Measurements from ENCODE around the gene ZNF276. TPM values are rescaled to one million over a fixed set of nuclear protein-coding genes. Genes with fewer than 3 reads are reported as not detected.
A peak's percentile ranks its signal among the peaks of the same experiment; 100 is the strongest.

The ZNF276 gene
- total RNA-seq, 8 experiments from 2014 or later = 10.5 to 61.0 (median 16.0) TPM

DNA sequence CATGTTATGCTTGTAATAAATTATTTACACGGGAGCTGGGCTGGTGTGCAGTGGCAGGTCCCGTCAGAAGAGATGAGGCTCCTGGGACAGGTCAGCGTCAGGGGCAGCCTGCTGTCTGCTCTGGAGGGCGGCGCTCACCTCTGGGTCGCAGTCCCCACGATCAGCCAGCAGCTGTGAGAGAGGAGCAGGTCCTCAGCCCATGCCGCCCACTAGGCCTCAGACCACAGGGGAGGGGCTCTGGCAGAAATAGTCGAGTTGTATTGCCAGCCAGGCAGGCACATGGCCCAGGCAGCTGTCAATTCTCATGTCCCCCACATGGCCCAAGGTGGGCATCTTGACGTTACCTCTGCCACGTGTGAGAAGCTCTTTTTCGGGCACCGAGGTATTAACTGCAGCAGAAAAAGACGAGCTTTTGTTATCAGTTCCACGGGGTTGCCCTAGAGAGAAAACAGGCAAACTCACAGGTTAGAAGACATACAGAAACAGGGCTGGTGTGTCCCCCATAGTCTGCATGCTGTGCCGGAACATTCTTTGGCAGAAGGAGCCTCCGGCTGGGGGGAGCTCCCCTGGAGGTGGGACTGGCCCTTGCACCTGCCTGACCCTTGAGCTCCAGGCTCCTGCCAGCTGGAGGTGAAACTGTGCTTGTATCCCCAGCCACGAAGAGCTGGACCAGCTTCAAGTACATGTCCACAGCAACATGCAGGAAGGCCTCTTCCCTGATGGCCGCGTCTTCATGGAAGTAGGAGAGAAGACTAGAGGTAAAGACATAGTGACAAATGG, 17.4 kb downstream of the ZNF276 start:
- Histone ChIP-seq H3K4me1 (replicated peaks in 1 of 2) (no peaks in the 10 kb centered on the region), H3K4me3 (no peak overlapping the region), H3K27ac (peak overlapping the region in 1 of 2 donors; percentile 23)
- WGBS, 10 experiments = 69 to 91% (median 85%) methylated on average over 2 to 9 of the region's 20 CpGs; no CpG with 5 or more reads in 2 of the 10 experiments
- peak in 4 of 8 experiments; percentile 18 to 45 (median 33) for ATAC-seq (replicated peaks in 6 of 8)
- in situ Hi-C loops (cut with MboI; ENCODE audit: low pct_unique_long_range_greater_than_20kb in 2 of 9, low sequenced_read_pairs in 9 of 9, unreplicated experiment in 9 of 9) = no loop called here

- H3K27ac ChIP-seq = no peak overlapping the region
- peak in 4 of 8 experiments; percentile 12 to 35 (median 20) for ATAC-seq (replicated peaks in 6 of 8)
- H3K4me3 ChIP-seq = no peak overlapping the region
- in situ Hi-C loops (cut with MboI; ENCODE audit: low pct_unique_long_range_greater_than_20kb in 2 of 9, low sequenced_read_pairs in 9 of 9, unreplicated experiment in 9 of 9) = no loop called here
- no peaks in the 10 kb centered on the region for H3K4me1 ChIP-seq (replicated peaks in 1 of 2)
- WGBS, 10 experiments = 20 to 100% methylated on average over 1 of the region's 9 CpGs; no CpG with 5 or more reads in 8 of the 10 experiments
These were observed 18.0 kb downstream of the ZNF276 start for GRCh38 chr16:89739383-89739782.

DNA sequence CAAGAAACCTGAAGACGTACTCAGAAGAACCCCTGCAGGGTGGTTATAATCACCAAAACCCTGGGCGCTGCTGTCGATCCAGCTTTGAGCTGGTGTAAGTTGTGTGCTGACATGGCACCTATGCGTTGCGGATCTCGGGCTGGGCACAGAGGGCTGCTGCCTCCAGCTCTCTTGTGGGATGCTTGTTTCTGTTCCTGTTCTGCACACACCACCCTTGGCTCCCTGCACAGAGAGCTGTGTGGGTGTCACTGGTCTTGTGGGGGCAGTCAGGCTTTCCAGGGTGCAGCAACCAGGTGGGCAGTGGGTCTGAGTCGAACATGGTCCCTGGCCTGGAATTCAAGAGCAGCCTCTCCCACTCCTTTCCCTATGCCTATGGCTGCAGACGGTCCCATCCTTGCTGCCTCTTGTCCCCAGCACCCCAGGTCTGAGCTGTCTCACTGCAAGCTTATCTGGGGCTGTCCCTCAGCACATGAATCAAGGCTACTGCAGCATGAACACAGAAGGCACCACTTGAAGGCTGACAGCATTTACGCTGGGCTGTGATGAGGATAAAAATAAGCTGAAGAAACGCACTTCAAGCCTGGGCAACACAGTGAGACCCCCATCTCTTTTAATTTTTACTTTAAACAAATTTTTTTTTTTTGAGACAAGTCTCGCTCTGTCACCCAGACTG, 20.1 kb downstream of the ZNF276 start:
- ATAC-seq (replicated peaks in 6 of 8) = peak in 3 of 8 experiments; percentile 10 to 13 (median 11)
- Histone ChIP-seq H3K27ac (no peak overlapping the region), H3K4me1 (replicated peaks in 1 of 2) (no peaks in the 10 kb centered on the region), H3K4me3 (no peak overlapping the region)
- WGBS, 10 experiments = 61 to 100% (median 93%) methylated on average over 1 to 6 of the region's 11 CpGs; no CpG with 5 or more reads in 1 of the 10 experiments
- in situ Hi-C loops (cut with MboI; ENCODE audit: low pct_unique_long_range_greater_than_20kb in 2 of 9, low sequenced_read_pairs in 9 of 9, unreplicated experiment in 9 of 9) = no loop called here

DNA sequence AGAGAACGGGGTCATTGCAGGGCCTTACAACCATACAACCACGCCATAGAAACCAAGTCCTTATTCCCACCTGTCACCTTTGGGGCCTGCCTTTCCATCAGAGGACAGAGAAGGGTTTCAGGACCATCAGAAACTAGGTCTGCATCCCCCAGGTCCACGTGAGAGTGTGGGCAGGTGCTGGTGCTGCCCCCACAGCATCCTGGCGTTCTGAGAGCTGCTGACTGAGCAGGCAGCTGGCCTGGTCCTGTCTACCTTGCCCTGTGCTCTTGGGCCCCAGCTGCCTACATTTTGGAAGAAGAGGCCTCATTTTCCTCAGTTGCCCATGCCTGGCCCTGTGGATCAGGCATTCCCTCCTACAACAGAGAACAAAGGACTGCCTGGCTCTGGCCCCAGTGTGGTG, 21.6 kb downstream of the ZNF276 start:
- Histone ChIP-seq H3K4me3 (no peak overlapping the region), H3K4me1 (replicated peaks in 1 of 2) (no peaks in the 10 kb centered on the region), H3K27ac (no peak overlapping the region)
- in situ Hi-C loops (cut with MboI; ENCODE audit: low pct_unique_long_range_greater_than_20kb in 2 of 9, low sequenced_read_pairs in 9 of 9, unreplicated experiment in 9 of 9) = no loop called here
- 29 to 100% (median 100%) methylated on average over 1 to 4 of the region's 4 CpGs; no CpG with 5 or more reads in 3 of the 10 experiments for WGBS, 10 experiments
- ATAC-seq (replicated peaks in 6 of 8) = no peak

- Histone ChIP-seq H3K27ac (no peak overlapping the region), H3K4me3 (no peak overlapping the region), H3K4me1 (replicated peaks in 1 of 2) (no peaks in the 10 kb centered on the region)
- peak in 2 of 8 experiments; percentile 12 to 13 for ATAC-seq (replicated peaks in 6 of 8)
- WGBS, 10 experiments = 87 to 100% (median 93%) methylated on average over 1 to 7 of the region's 16 CpGs; no CpG with 5 or more reads in 5 of the 10 experiments
- in situ Hi-C loops (cut with MboI; ENCODE audit: low pct_unique_long_range_greater_than_20kb in 2 of 9, low sequenced_read_pairs in 9 of 9, unreplicated experiment in 9 of 9) = no loop called here
These were observed 23.5 kb downstream of the ZNF276 start for GRCh38 chr16:89744813-89745212.

DNA sequence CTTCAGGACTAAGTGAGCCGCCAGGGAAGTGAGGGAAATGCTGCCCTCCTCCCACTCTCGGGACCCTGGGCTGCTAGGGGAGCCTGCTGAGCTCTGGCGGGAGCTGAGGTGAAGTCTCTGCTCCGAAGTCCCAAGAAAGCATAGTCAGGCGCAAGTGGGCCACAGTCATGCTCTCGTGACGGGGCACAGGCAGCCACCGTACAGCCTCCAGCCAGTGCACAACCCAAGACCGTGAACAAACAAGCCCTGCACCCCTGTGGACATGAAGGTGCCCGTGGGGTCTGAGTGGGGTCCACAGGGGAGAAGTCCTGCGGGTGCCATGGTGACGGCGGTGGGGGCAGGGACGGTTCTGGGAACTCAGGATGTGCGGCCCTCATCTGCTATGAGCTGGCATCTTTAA, 24.7 kb downstream of the ZNF276 start:
- ATAC-seq (replicated peaks in 6 of 8) = peak in 1 of 8 experiments; percentile 18
- H3K4me3 ChIP-seq = no peak overlapping the region
- in situ Hi-C loops (cut with MboI; ENCODE audit: low pct_unique_long_range_greater_than_20kb in 2 of 9, low sequenced_read_pairs in 9 of 9, unreplicated experiment in 9 of 9) = no loop called here
- no peaks in the 10 kb centered on the region for H3K4me1 ChIP-seq (replicated peaks in 1 of 2)
- 80 to 100% (median 97%) methylated on average over 1 to 7 of the region's 15 CpGs; no CpG with 5 or more reads in 6 of the 10 experiments for WGBS, 10 experiments
- H3K27ac ChIP-seq = no peak overlapping the region

DNA sequence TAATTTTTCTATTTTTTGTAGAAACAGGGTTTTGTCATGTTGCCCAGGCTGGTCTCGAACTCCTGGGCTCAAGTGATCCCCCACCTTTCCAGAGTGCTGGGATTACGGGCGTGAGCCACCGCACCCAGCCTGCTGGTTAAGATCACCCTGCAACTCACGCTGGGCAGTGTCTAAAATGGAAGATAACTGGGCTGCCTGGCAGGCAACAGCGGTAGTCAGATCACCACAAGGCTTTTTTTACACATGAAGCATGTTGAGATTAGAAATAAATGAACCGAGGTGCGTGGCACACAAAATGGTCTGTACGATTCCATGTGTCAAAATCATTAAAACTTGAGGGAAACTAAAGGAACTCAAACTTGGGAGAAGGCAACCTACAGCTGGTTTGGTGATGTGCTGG, 26.7 kb downstream of the ZNF276 start:
- in situ Hi-C loops (cut with MboI; ENCODE audit: low pct_unique_long_range_greater_than_20kb in 2 of 9, low sequenced_read_pairs in 9 of 9, unreplicated experiment in 9 of 9) = no loop called here
- Histone ChIP-seq H3K4me3 (no peak overlapping the region), H3K4me1 (replicated peaks in 1 of 2) (no peaks in the 10 kb centered on the region), H3K27ac (no peak overlapping the region)
- WGBS, 10 experiments = 80 to 100% (median 95%) methylated on average over 1 to 6 of the region's 9 CpGs; no CpG with 5 or more reads in 1 of the 10 experiments
- ATAC-seq (replicated peaks in 6 of 8) = no peak

GRCh38 chr16:89748921-89749320, 27.6 kb downstream of the ZNF276 start:
- Histone ChIP-seq H3K4me3 (no peak overlapping the region), H3K27ac (no peak overlapping the region), H3K4me1 (replicated peaks in 1 of 2) (no peaks in the 10 kb centered on the region)
- WGBS, 10 experiments = 93 to 100% (median 98%) methylated on average over 1 to 10 of the region's 11 CpGs; no CpG with 5 or more reads in 4 of the 10 experiments
- ATAC-seq (replicated peaks in 6 of 8) = no peak
- in situ Hi-C loops (cut with MboI; ENCODE audit: low pct_unique_long_range_greater_than_20kb in 2 of 9, low sequenced_read_pairs in 9 of 9, unreplicated experiment in 9 of 9) = no loop called here

DNA sequence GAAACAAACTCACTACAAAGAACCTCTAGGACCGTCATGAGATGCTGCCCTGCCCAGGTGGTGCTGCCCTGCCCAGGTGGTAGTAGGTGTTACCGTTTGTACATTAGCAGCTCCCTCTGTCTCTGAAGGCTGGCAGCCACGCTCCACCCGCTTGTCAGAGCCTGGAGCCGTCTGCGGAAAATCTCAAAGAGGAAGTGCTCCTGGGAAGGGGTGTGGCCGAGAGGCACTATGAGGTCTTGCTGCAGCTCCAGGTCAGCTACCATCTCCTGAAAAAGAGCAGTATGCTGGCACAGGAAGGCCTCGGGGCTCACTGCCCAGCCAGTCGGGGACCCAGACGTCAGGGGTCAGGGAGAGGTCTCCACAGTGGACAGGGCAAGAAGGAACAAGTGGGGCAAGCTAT, 28.3 kb downstream of the ZNF276 start:
- in situ Hi-C loops (cut with MboI; ENCODE audit: low pct_unique_long_range_greater_than_20kb in 2 of 9, low sequenced_read_pairs in 9 of 9, unreplicated experiment in 9 of 9) = loop anchor here in 1 of 9 experiments (10.0 kb wide), 1 partner anchor 115 kb away; no protein-coding TSS in a partner anchor
- Histone ChIP-seq H3K27ac (no peak overlapping the region), H3K4me3 (no peak overlapping the region), H3K4me1 (replicated peaks in 1 of 2) (no peaks in the 10 kb centered on the region)
- 52 to 100% (median 88%) methylated on average over 1 to 6 of the region's 10 CpGs; no CpG with 5 or more reads in 5 of the 10 experiments for WGBS, 10 experiments
- peak in 1 of 8 experiments; percentile 31 for ATAC-seq (replicated peaks in 6 of 8)

DNA sequence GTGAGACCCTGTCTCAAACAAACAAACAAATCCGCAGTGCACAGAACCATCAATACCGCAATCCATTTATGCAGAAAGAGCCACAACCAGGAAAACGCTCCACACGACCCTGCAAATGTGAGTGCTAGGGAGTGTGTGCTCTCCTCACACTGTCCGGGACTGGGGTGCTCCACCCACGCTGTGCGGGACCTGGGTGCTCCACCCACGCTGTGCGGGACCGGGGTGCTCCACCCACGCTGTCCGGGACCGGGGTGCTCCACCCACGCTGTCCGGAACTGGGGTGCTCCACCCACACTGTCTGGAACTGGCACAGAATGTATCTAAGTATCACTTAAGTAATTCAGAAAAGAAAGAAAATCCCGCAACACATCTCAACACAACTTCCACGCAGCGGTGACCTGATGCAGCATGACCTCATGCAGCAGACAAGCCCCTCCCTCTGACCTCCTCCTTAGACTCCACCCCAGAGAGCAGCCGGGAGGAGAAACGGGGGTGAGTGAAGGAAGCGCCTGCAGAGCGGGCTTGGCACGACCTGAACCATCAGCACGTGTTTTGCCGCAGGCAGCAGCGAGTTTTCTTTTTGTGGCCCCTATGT, 38.5 kb downstream of the ZNF276 start:
- Histone ChIP-seq H3K4me3 (no peak overlapping the region), H3K27ac (no peak overlapping the region), H3K4me1 (replicated peaks in 1 of 2) (no peaks in the 10 kb centered on the region)
- in situ Hi-C loops (cut with MboI; ENCODE audit: low pct_unique_long_range_greater_than_20kb in 2 of 9, low sequenced_read_pairs in 9 of 9, unreplicated experiment in 9 of 9) = loop anchor here in 1 of 9 experiments (10.0 kb wide), 1 partner anchor 105 kb away; no protein-coding TSS in a partner anchor
- peak in 3 of 8 experiments; percentile 16 to 90 (median 59) for ATAC-seq (replicated peaks in 6 of 8)
- 40 to 100% (median 90%) methylated on average over 1 to 11 of the region's 26 CpGs; no CpG with 5 or more reads in 3 of the 10 experiments for WGBS, 10 experiments

- no peak for ATAC-seq (replicated peaks in 6 of 8)
- no peak overlapping the region for H3K27ac ChIP-seq
- H3K4me1 ChIP-seq (replicated peaks in 1 of 2) = no peaks in the 10 kb centered on the region
- in situ Hi-C loops (cut with MboI; ENCODE audit: low pct_unique_long_range_greater_than_20kb in 2 of 9, low sequenced_read_pairs in 9 of 9, unreplicated experiment in 9 of 9) = no loop called here
- no peak overlapping the region for H3K4me3 ChIP-seq
- 80 to 100% (median 95%) methylated on average over 1 to 15 of the region's 17 CpGs for WGBS, 10 experiments
These were observed 40.1 kb downstream of the ZNF276 start for GRCh38 chr16:89761304-89761922.

DNA sequence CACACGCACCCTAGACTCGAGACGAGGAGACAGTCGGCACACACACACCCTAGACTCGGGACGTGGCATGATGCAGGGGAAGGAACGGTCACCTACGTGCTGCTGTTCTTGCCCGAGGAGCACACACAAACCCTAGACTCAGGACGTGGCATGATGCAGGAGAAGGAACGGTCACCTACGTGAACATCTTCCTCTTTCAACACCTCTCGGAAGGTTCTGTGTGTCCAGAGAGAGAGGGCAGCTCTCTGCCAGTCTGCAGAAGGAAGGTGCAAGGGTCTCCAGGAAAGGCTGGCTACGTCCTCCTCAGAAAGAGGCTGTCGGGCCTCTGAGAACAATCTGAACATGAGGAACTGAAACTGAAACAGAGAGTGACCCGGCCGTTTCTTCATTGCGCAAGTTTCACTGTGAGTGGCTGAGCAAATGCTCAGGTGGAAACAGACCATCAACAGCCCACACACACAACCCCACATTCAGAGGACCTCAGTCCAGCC, 43.4 kb downstream of the ZNF276 start:
- no peak for ATAC-seq (replicated peaks in 6 of 8)
- in situ Hi-C loops (cut with MboI; ENCODE audit: low pct_unique_long_range_greater_than_20kb in 2 of 9, low sequenced_read_pairs in 9 of 9, unreplicated experiment in 9 of 9) = no loop called here
- Histone ChIP-seq H3K27ac (no peak overlapping the region), H3K4me1 (replicated peaks in 1 of 2) (no peaks in the 10 kb centered on the region), H3K4me3 (no peak overlapping the region)
- WGBS, 10 experiments = 89 to 100% (median 100%) methylated on average over 1 to 7 of the region's 18 CpGs; no CpG with 5 or more reads in 5 of the 10 experiments
